GM18502 (cell line): ENCODE data around the gene TRIM73.
"Not testable (repeated sequence)": the region's sequence is repeated elsewhere in the genome, so short reads cannot be mapped to it uniquely, and the experiment has no call there.

Experiments
- ATAC-seq: cut with Tn5 transposase; IDR thresholded peaks from one replicate; pipeline ENCODE4 v1.9.1; 2021; ENCODE audit warnings: mild to moderate bottlenecking; ENCODE audit not compliant: unreplicated experiment, poor library complexity

The TRIM73 gene

GRCh38 chr7:75415428-75415817 lies 20.0 kb downstream of the TRIM73 start:
- ATAC-seq = not testable (repeated sequence)

DNA sequence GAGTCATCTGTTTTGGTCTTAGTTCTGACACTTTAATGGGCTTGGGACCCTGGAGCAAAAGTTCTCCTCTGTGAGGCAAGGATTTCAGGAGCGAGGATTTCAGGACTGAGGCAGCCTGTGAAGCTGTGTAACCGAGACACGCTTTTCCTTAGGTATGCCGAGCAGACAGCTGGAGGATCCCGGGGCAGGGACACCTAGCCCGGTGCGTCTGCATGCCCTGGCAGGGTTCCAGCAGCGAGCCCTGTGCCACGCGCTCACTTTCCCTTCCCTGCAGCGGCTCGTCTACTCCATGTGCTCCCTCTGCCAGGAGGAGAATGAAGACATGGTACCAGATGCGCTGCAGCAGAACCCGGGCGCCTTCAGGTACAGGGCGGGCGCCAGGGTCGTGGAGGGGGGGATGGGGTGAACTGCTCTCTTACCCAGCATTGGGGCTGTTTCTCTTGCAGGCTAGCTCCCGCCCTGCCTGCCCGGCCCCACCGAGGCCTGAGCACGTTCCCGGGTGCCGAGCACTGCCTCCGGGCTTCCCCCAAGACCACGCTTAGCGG lies 20.5 kb downstream of the TRIM73 start:
- not testable (repeated sequence) for ATAC-seq

DNA sequence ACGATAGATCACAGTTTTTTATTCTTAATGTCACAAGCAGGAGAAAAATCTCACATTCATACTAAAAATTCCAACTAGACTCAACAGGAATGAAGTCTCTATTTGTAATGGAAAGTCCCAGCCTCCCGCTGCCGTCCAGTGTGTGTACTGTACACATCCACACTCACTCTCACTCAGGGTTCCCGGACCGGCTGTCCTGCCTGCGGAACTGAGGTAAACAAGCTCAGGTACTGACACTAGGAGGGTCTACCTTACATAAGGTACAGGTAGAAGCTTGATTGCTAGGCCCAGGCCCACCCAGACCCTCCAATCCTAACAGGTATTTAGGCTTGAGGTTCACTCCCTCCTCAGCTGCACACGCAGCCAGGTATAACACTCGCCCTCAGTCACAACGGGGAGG lies 21.4 kb downstream of the TRIM73 start:
- ATAC-seq = not testable (repeated sequence)

- ATAC-seq = not testable (repeated sequence)
Observed at GRCh38 chr7:75418292-75418858, 22.9 kb downstream of the TRIM73 start.

DNA sequence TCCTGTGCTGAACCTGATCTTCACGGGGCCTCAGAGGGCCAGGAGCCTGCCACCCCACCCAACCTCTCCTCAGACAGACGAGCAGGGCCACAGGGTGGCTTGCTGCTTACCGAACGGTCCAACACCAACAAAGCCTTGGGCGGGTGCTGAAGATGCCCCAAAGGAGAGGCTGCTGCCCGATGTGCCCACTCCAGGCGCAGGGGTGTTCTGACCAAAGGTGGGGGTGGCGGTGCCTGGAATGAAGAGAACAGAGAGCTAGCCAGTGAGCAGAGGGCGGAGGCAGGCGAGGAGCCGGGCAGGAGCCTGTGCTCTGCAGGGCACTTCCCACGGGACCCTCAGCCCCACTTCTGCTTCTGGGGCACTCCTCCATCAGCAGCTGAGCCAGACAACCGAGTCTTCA lies 23.8 kb downstream of the TRIM73 start:
- ATAC-seq = not testable (repeated sequence)

DNA sequence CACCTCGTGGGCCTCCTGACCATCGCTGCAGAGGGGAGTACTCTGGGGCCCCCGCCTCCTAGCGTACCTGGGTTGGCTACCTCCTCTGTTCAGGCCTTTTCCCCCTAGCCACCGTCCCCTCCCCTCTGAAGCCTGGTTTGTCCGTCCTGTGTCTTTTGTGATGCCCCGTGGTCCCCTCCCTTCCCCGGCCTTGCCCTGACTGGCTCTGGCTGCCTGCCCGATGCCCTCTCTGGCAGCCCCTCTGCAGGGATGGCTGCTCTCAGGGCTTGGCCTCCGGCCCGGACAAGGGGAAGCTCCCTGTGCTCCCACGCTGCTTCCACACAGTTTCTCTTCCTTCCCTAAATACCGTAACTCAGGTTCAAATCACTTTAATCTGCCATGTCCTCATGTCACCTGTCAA lies 24.3 kb downstream of the TRIM73 start:
- not testable (repeated sequence) for ATAC-seq

DNA sequence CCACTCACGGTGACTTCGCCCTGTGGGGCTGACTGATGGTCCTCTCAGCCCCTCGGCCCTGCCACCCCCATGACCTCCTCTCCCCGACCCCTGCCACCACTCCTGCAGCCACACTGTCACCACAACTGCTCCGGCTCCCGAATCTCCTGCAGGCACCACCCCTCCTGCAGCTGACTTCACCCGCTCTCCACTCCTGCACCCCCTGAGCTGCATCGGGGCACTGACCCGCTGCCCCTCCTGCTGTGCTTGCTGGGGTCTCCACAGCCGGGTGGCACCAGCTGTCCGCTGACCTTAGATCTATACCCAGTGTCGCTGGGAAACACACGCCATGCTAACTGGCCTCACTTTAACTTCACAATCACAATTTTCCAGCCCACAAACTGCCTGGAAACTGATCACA lies 24.7 kb downstream of the TRIM73 start:
- ATAC-seq = not testable (repeated sequence)

DNA sequence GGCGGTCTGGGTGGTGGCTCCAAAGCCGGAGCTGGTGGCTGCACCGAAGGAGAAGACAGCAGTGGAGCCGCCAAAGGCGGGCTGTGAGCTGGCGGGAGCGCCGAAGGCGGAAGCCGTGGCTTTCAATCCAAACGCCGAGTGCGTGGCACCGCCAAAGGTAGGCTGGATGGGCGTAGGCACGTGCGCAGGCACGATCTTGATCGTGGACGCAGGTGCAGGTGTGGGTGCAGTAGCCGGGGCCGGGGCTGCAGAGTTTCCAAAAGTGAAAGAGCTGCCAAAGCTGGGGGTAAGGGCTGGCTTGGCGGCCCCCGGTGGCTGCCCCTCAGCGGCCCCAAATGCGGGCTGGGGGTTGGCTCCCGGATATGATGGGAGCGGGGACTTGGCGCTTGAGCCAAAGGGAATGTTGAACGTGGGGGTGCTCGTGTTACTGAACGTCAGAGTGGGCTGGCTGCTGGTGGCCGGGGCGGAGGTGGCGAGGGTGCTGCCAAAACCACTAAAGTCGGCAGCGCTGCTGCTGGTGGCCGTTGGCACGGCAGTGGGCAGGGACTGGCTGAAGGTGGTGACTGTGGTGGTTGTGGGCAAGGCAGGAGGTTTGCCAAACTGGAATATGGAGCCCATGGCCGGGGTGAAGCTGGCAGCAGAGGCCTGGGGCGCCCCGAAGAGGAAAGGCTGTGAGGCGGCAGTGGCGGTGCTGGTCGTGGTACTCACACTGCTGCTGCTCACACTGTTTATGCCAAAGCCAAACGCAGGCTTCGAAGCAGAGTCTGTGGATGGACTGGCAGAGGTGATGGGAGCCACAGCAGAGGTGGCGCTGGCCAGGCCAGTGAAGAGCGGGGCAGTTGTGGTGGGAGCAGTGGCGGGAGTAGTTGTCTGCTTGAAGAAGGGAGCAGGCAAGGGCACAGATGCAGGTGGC lies 26.6 kb downstream of the TRIM73 start:
- not testable (repeated sequence) for ATAC-seq

DNA sequence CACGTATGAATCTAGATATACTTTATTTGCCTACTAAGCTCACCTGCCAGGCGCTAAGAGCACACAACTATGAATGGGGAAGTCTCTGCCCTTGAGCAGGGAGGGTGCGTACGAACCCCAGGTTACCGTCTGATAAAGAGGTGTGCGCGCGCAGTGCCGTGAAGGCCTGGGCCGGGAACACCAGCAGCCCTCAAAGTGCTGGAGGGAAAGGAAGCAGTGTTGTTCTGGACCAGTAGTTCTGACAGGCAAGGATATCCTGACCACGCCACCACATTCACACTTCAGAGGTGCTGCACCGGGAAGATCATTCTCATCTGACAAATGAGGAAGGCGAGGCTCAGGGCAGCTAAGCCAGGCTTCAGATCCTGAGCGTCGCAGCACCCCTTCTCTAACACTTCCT lies 28.1 kb downstream of the TRIM73 start:
- not testable (repeated sequence) for ATAC-seq

DNA sequence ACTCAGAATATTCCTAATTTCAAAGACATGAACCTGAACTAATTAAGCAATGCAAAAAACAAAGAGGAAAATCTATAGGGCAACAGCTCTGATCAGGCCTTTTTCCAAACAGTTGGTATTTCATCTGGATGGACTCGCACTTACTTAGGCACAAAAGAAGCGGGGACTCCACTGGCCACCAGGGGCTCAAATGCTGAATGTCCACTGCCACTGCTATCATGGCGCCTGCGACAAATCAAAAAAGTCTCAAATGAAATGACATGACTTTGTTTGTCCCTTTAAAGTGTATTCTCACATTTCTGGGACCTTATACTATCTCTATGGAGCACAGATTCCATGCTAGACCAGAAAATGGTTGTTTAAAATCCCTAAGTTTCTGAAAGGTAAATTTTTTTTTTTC lies 43.6 kb downstream of the TRIM73 start:
- ATAC-seq = not testable (repeated sequence)

- peak; percentile 43 for ATAC-seq
Observed at GRCh38 chr7:75442101-75442464, 46.7 kb downstream of the TRIM73 start.

DNA sequence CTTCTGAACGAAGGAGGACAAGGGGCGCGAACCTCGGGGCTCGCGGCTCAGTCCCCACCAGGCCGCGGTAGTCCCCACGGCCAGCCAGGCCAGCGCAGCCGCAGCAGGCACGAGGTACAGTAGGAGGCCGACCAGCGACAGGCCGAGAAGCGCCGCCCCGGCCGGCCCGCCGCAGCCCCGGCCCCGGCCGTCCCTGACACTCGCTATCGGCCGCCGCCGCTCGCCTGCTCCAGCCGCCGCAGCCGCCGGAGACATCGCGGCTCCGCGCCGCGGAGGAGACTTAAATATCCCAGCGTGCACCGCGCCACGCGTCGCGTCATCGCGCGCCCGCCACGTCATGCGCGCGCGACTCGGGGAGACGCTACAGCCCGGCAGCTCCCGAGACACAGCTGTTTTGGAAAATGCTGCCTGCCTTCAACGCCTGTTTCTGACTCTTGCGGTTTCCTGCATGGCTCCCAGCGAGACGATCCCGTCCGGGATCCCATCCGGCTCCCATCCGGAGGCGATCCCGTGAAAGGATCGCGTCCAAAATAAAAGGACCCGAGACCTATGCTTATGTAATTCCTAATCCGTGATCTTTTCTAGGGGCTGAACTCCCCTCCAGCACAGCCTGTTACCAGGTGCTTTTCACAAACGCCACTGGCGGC lies 47.2 kb downstream of the TRIM73 start:
- ATAC-seq = peak; percentile 84

- not testable (repeated sequence) for ATAC-seq
Observed at GRCh38 chr7:75449946-75450345, 54.5 kb downstream of the TRIM73 start.

DNA sequence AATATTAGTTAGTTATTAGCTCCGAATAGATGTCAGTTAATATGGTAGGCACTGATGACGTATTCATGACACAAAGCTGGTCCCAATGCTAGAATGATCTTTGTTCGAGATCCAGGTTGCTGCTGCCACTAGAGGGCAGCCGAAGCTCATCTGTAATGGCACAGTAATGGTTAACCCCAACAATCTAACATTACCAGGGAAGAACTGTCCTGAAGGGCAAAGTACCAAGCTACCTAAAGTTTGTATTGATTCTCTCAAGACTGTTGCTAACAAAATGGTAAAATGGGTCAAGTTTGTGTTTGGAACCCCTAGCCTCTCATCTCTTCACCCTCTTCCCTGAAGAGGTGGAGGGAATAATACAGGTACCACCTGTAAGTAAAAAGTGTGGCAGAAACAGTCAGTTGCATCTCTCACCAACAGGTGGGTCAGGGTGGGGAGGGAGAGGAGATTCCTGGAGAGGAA lies 57.1 kb downstream of the TRIM73 start:
- peak; percentile 89 for ATAC-seq
